GM23338 (cell line): ENCODE data around the gene CDK17. TPM values are rescaled to one million over a fixed set of nuclear protein-coding genes. Genes with fewer than 3 reads are reported as not detected.

Source experiments
- ATAC-seq: fragments of 200-7000 bp; cut with Tn5 transposase; 3 replicates; pipeline ENCODE4 v1.9.1; 2020
- DNase-seq: peaks from one replicate; pipeline ENCODE4 v3.0.0-alpha.2; 2015; ENCODE audit warnings: low spot score
- H2AFZ ChIP-seq: fragments of 200-600 bp; sonication (generic); 2 replicates; pipeline ENCODE4 v1.8.0; 2016; ENCODE audit warnings: antibody characterized with exemption, mild to moderate bottlenecking, moderate library complexity
- H3F3A ChIP-seq: fragments of 200-600 bp; sonication (generic); replicated peaks from 2 replicates; pipeline ENCODE4 v1.8.0; 2017; ENCODE audit warnings: antibody characterized with exemption, mixed run types, low read depth
- H3K27ac ChIP-seq: fragments of 200-600 bp; sonication (generic); 2 replicates; pipeline ENCODE4 v1.6.1; 2016; ENCODE audit warnings: low read depth
- H3K27me3 ChIP-seq: fragments of 200-600 bp; sonication (generic); 2 replicates; pipeline ENCODE4 v1.8.0; 2016; ENCODE audit warnings: mild to moderate bottlenecking, mixed run types, moderate library complexity; ENCODE audit not compliant: insufficient read depth
- H3K36me3 ChIP-seq: fragments of 200-600 bp; sonication (generic); 2 replicates; pipeline ENCODE4 v1.8.0; 2016; ENCODE audit warnings: mild to moderate bottlenecking; ENCODE audit not compliant: insufficient read depth
- H3K4me1 ChIP-seq: fragments of 200-600 bp; sonication (generic); 2 replicates; pipeline ENCODE4 v1.8.0; 2016; ENCODE audit warnings: mild to moderate bottlenecking, moderate library complexity; ENCODE audit not compliant: insufficient read depth
- H3K4me2 ChIP-seq: fragments of 200-600 bp; sonication (generic); 2 replicates; pipeline ENCODE4 v1.7.1; 2017; ENCODE audit warnings: mixed run types
- H3K4me3 ChIP-seq: fragments of 200-600 bp; sonication (generic); 2 replicates; pipeline ENCODE4 v1.6.1; 2016; ENCODE audit warnings: mixed run types
- H3K79me2 ChIP-seq: fragments of 200-600 bp; sonication (generic); replicated peaks from 2 replicates; pipeline ENCODE4 v1.8.0; 2017; ENCODE audit warnings: mild to moderate bottlenecking; ENCODE audit not compliant: insufficient read depth
- H3K9me2 ChIP-seq: fragments of 200-600 bp; sonication (generic); 2 replicates; pipeline ENCODE4 v1.8.0; 2017; ENCODE audit not compliant: insufficient read depth
- H4K20me1 ChIP-seq: fragments of 200-600 bp; sonication (generic); replicated peaks from 2 replicates; pipeline ENCODE4 v1.8.0; 2017; ENCODE audit warnings: mild to moderate bottlenecking; ENCODE audit not compliant: insufficient read depth
- H3K27ac Mint-ChIP-seq: 2 replicates; pipeline ENCODE4 v1.8.0; 2020; ENCODE audit warnings: inconsistent platforms, mild to moderate bottlenecking, moderate library complexity, mixed read lengths
- H3K27me3 Mint-ChIP-seq: 3 replicates; pipeline ENCODE4 v1.8.0; 2022; ENCODE audit warnings: low read depth, mild to moderate bottlenecking, moderate library complexity, mixed read lengths, inconsistent platforms; ENCODE audit not compliant: insufficient read depth, poor library complexity
- H3K36me3 Mint-ChIP-seq: 3 replicates; pipeline ENCODE4 v1.8.0; 2021; ENCODE audit warnings: low read depth, mild to moderate bottlenecking, inconsistent platforms, moderate library complexity, mixed read lengths
- H3K4me1 Mint-ChIP-seq: 3 replicates; pipeline ENCODE4 v1.8.0; 2020; ENCODE audit warnings: mild to moderate bottlenecking, inconsistent platforms, mixed read lengths
- H3K4me3 Mint-ChIP-seq: 3 replicates; pipeline ENCODE4 v1.8.0; 2021; ENCODE audit warnings: moderate library complexity, mild to moderate bottlenecking, inconsistent platforms, mixed read lengths
- H3K9me3 Mint-ChIP-seq: 3 replicates; pipeline ENCODE4 v1.8.0; 2020; ENCODE audit warnings: moderate library complexity, mild to moderate bottlenecking, inconsistent platforms, mixed read lengths
- CREB1 ChIP-seq: fragments of 250-450 bp; sonication (Bioruptor Pico); IDR thresholded peaks from 2 replicates; pipeline ENCODE4 v1.5.0; 2020; ENCODE audit warnings: low read depth, mild to moderate bottlenecking, moderate library complexity
- CTCF ChIP-seq, 2 experiments: fragments of 200-600 bp in 1 of 2; sonication (generic) in 1 of 2; conservative IDR thresholded peaks; 2 replicates each; pipeline versions ENCODE4 v1.5.1 to v1.6.1; 2016 to 2017; ENCODE audit warnings: antibody characterized with exemption in 2 of 2, low read depth in 2 of 2, mild to moderate bottlenecking in 2 of 2, moderate library complexity in 1 of 2
- ETS1 ChIP-seq: IDR thresholded peaks from 2 replicates; pipeline ENCODE4 v1.6.1; 2016; ENCODE audit warnings: antibody characterized with exemption
- EZH2 ChIP-seq: fragments of 200-600 bp; sonication (generic); IDR thresholded peaks from one replicate; pipeline ENCODE4 v1.8.0; 2017; ENCODE audit warnings: antibody characterized with exemption, mild to moderate bottlenecking, low read depth; ENCODE audit not compliant: unreplicated experiment
- JUNB ChIP-seq: IDR thresholded peaks from one replicate; pipeline ENCODE4 v1.6.1; 2016; ENCODE audit warnings: antibody characterized with exemption; ENCODE audit not compliant: unreplicated experiment
- NANOG ChIP-seq: IDR thresholded peaks from 2 replicates; pipeline ENCODE4 v1.6.1; 2016; ENCODE audit warnings: antibody characterized with exemption, borderline replicate concordance
- POLR2AphosphoS5 ChIP-seq: IDR thresholded peaks from 2 replicates; pipeline ENCODE4 v1.6.1; 2016; ENCODE audit warnings: antibody characterized with exemption, low read depth
- REST ChIP-seq: IDR thresholded peaks from one replicate; pipeline ENCODE4 v1.6.1; 2018; ENCODE audit warnings: antibody characterized with exemption; ENCODE audit not compliant: unreplicated experiment
- STAT1 ChIP-seq: IDR thresholded peaks from one replicate; pipeline ENCODE4 v1.6.1; 2016; ENCODE audit warnings: antibody characterized with exemption; ENCODE audit not compliant: unreplicated experiment
- polyA plus RNA-seq: library from polyadenylated mRNA; unstranded; fragments of >200 nt; fragmentation: Nextera tagmentation; extraction: Ambion mirVana; gene quantifications from 2 replicates; pipeline ENCODE4 v1.2.1, GENCODE V29; 2016
- total RNA-seq: library from RNA; depleted of rRNA; stranded (reverse); fragments of >200 nt; shearing (Covaris generic); gene quantifications from 2 replicates; pipeline ENCODE4 v1.2.3, GENCODE V29; 2014

Gene CDK17
- total and polyA plus RNA-seq, 2 experiments from 2014 or later = 7.6 to 34.2 TPM

- Mint-ChIP-seq H3K4me1 (peaks cover 9% of the 10 kb centered on the region), H3K9me3 (no peaks in the 10 kb centered on the region), H3K27ac (no peak overlapping the region), H3K4me3 (no peak overlapping the region), H3K27me3 (peaks cover 13% of the 10 kb centered on the region), H3K36me3 (no peaks in the 10 kb centered on the region)
- ATAC-seq (no peak), DNase-seq (no peak)
- no peak overlapping the region for H3K4me2 ChIP-seq
- no peaks in the 10 kb centered on the region for H3K36me3 ChIP-seq
- H3K79me2 ChIP-seq = no peaks in the 10 kb centered on the region
- H3K27me3 ChIP-seq = no peaks in the 10 kb centered on the region
- no peaks in the 10 kb centered on the region for H3F3A ChIP-seq
- no peak overlapping the region for H3K4me3 ChIP-seq
- TF ChIP-seq EZH2 = no peak
- no peak for TF ChIP-seq ETS1
- TF ChIP-seq CREB1 (CRISPR knock-in tag) = no peak
- TF ChIP-seq NANOG = no peak
- no peak for TF ChIP-seq JUNB
- no peak for TF ChIP-seq POLR2AphosphoS5
- H3K27ac ChIP-seq = no peak overlapping the region
- no peaks in the 10 kb centered on the region for H3K9me2 ChIP-seq
- no peak overlapping the region for H2AFZ ChIP-seq
- peaks cover 4% of the 10 kb centered on the region; the same call in 1 of the 2 replicates for H4K20me1 ChIP-seq
- no peaks in the 10 kb centered on the region for H3K4me1 ChIP-seq
Observed at GRCh38 chr12:96237465-96238077, 162.7 kb downstream of the CDK17 start.

GRCh38 chr12:96237035-96237434 is 163.2 kb downstream of the CDK17 start:
- Histone ChIP-seq H3K79me2 (no peaks in the 10 kb centered on the region), H3K4me3 (no peak overlapping the region), H3K4me1 (no peaks in the 10 kb centered on the region), H3K27me3 (no peaks in the 10 kb centered on the region), H3F3A (no peaks in the 10 kb centered on the region), H3K27ac (no peak overlapping the region), H3K36me3 (no peaks in the 10 kb centered on the region), H3K9me2 (no peaks in the 10 kb centered on the region), H4K20me1 (peaks cover 4% of the 10 kb centered on the region; the same call in 1 of the 2 replicates), H3K4me2 (no peak overlapping the region), H2AFZ (no peak overlapping the region)
- peaks cover 9% of the 10 kb centered on the region for H3K4me1 Mint-ChIP-seq
- no peaks in the 10 kb centered on the region for H3K9me3 Mint-ChIP-seq
- DNase-seq = no peak
- no peaks in the 10 kb centered on the region for H3K36me3 Mint-ChIP-seq
- peaks cover 15% of the 10 kb centered on the region for H3K27me3 Mint-ChIP-seq
- no peak overlapping the region; the same call in 1 of the 2 replicates for H3K27ac Mint-ChIP-seq
- ATAC-seq = no peak
- no peak overlapping the region for H3K4me3 Mint-ChIP-seq
- TF ChIP-seq JUNB = no peak
- TF ChIP-seq STAT1 = no peak
- TF ChIP-seq CREB1 (CRISPR knock-in tag) = no peak
- TF ChIP-seq REST = no peak
- TF ChIP-seq EZH2 = no peak
- no peak for TF ChIP-seq NANOG
- no peak for TF ChIP-seq CTCF (conservative IDR thresholded peaks at IDR 0.05; ENCODE audit: low read depth in 2 of 2)
